Renal cortex interstitium (tissue), 11 donors: ENCODE results near the gene SLC1A2. TPM values are rescaled to one million over a fixed set of nuclear protein-coding genes. Genes with fewer than 3 reads are reported as not detected.

Source experiments
- DNase-seq, 11 donors: peaks; one replicate each; pipeline ENCODE4 v3.0.0-alpha.2; 2013; ENCODE audit warnings: low read depth in 9 of 11, low spot score in 4 of 11; ENCODE audit errors: extremely low read depth in 1 of 11
- polyA plus RNA-seq, 3 donors: library from polyadenylated mRNA; unstranded; fragments of 120-200 nt; gene quantifications; one replicate each; pipeline ENCODE4 v1.2.1, GENCODE V29; 2013; ENCODE audit not compliant: insufficient read length in 3 of 3

The SLC1A2 gene
- polyA plus RNA-seq, 3 donors = 0.47 to 0.64 (median 0.58) TPM

DNA sequence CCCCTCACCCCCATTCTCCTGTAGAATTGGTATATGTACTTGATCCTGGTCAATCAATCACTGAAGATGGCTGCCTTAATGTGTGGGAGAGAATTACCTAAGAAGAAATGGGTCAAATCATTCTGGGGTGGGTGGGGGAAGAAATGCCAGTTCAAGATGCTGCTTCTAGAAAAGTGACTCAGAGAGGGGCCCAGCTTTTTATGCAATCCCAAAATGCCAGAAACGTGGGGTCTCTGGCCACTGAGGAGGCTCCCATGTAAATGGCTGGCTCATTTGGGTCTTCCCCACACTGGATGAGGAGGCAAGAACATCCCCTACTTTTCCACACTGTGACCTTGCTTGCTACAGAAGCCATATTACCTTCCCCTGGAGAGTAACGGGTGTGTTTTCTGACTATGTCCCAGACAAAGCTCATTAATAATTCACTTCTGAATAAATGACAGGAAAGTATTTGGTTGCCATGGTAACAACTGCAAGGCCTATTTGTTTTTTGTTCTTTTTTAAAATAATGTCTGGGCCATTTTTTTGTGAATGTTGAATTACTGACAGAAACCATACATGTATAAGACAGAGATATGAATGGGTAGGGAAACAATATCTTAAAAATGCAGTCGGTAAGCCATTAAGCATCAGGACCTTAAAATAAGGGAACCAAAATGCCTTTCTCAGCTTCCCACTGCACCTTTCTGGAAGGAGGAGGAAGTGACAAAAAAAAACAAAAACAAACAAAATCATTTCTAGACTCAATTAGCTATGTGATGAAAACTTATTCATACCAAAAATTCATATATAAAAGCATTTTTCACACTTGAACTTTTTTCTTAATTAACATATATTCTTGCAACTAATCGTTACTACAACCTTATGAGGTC is 32.0 kb downstream of the SLC1A2 start:
- no peak for DNase-seq

GRCh38 chr11:35383953-35384352 is 35.4 kb downstream of the SLC1A2 start:
- no peak for DNase-seq

- no peak for DNase-seq
Observed at GRCh38 chr11:35381709-35382322, 37.5 kb downstream of the SLC1A2 start.

DNA sequence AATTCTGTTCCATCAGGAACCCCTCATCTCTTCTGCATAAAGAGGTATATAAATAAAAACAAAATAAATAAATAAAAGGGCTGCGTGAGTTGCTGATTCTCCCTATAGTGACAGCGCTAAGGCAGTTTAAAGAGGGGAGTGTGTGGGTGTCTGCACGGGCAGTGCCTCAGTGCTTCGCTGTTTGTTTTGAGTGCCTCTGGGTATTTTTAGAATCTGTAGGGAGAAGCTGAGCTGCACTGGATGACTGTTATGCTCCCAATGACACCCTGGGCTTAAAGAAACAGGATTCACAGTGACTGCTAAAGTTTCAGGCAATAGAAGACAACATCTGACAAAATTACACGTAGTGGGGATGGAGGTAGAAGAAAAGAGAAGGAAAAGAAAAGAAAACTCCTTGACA is 38.8 kb downstream of the SLC1A2 start:
- DNase-seq = no peak

DNA sequence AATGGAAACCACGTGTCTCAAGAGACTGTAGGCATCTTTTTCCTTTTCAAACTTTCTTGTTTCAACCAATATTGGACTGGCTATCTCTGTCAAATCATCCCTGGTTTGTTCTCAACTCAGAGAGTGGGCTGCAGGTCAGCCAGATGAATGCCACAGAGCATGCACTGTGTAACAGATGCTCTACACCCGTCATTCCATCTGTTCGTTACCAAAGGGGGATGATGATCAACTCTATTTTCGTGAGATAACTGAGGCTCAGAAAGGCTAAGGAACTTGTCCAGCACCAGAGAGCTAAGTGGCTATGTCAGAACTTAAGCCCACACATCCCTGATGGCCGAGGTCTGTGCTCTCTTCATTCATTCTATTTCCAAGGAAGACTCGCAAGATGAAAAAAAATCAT is 42.1 kb downstream of the SLC1A2 start:
- DNase-seq = no peak

- no peak for DNase-seq
Observed at GRCh38 chr11:35376613-35377012, 42.7 kb downstream of the SLC1A2 start.

DNA sequence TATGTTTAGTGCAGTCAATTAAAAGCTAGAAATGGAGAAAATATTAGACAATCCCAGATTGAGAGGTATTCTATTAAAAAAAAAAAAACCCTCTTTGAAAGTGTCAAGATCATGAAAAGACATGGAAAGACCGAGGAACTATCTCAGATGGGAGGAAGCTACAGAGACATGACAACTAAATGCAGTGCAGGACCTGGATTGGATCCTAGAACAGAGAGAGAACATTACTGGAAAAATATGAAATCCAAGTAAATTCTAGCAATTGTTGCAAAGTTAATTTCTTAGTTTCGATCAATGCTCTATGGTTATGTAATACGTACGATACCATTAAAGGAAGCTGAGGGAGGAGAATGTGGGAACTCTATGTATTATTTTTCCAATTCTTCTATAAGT is 43.2 kb downstream of the SLC1A2 start:
- no peak for DNase-seq

GRCh38 chr11:35375332-35376117 is 43.8 kb downstream of the SLC1A2 start:
- DNase-seq = no peak

DNA sequence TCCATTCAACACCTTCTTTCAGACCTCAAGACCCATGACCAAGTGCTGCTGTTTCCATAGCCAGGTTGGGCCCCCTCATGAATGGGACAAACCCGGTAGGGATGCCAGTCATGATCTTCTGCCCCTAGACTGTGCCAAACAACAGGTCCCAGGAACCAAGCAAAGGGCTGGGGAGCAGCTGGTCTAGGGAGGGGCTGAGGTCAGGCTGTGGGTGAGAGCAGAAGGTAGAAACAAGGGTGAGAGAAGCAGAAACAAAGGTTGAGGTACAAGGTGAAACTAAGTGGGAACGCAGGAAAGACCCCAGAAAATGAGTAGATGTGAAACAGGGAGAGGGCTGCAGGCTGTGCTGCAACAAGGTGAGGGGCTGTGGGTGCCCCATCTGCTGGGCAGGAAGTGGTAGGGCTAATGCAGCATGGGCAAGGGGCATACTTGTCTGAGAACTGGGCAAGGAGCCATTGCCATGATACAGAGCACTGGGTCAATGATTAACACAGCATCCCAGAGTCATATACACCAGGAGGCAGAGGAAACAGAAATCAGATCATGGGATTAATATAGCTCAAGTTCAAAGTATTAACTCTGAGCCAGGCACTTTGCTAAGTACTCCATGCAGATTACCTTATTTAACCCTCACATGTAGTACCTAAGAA is 45.9 kb downstream of the SLC1A2 start:
- no peak for DNase-seq

GRCh38 chr11:35372565-35373283 is 46.6 kb downstream of the SLC1A2 start:
- no peak for DNase-seq

- no peak for DNase-seq
Observed at GRCh38 chr11:35367491-35367890, 51.9 kb downstream of the SLC1A2 start.

DNA sequence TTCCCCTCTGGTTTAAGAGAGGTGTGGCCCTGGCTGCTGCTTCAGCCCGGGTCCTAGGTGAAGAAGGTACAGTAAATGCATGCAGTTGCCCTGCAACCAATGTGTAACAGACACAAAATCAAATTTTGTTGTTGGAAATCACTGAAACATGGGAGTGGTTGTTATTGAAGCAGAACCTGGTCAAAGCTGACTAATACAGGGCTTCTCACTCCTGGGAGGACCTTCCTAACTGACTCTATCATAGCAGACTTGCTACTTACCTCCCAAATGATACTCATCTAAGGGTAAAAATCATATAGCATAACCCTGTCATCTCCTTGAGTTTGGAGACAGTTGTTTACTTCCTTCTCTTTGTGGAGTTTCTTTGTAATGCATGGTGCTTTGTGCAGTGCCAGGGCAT is 52.6 kb downstream of the SLC1A2 start:
- no peak for DNase-seq

GRCh38 chr11:35365961-35366360 is 53.4 kb downstream of the SLC1A2 start:
- no peak for DNase-seq

DNA sequence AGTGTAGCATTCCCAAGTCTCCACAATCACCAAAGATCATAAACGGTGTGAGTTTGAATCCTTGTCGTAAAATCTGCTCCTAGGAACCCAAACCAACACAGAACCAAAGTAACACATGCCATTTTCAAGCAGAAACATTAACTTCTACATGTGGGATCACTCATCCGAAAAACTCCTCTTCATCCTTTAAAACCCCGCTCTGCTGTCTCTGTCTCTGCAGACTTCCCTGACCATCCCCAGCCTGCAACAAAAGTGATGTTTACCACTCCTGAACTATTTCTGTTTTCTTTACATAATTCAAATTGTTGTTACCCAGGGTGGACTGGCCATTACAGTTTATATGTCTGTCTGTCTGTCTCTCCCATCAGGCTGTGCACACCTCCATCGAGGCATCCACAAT is 54.0 kb downstream of the SLC1A2 start:
- no peak for DNase-seq

DNA sequence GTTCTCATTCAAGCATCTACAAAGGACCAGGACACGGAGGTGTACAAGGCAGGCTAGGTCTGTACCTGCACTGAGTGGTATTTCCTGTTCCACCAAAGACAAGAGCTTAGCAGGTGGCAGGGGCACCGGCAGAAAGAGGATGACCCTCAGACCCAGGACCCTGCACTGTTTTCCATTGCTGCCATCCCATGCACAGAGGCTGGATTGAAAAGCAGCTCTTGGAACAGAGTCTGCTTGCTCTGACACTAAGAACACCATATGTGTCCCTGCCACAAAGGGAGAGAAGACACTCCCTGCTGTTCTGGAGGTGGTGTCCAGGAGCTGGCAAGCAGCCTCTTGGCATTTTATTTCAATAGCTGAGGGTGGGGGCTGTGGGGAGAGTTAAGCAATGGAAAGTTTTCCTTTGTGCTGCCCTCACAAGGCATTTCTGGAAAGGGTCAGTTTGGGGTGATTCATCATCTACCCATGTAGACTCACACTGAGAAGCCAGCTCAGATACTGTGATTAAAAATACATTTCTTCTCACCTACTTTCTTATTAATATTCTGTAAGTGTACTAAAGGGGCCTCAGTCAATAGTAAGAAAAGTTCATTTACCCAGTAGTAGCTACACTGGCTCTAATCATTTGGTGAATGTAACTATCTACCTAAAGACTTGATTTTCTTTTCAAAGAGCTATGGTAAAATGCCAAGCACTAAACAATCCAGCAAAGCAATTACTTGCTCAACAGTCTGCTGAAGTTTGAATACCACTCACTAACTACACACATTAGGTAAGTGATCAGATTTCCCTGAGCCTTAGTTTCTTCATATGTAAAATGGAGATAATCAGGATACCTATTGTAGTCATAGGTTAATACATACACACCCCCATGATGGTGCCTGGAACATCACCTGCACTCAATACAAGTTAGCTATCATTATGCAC is 55.2 kb downstream of the SLC1A2 start:
- DNase-seq = no peak

DNA sequence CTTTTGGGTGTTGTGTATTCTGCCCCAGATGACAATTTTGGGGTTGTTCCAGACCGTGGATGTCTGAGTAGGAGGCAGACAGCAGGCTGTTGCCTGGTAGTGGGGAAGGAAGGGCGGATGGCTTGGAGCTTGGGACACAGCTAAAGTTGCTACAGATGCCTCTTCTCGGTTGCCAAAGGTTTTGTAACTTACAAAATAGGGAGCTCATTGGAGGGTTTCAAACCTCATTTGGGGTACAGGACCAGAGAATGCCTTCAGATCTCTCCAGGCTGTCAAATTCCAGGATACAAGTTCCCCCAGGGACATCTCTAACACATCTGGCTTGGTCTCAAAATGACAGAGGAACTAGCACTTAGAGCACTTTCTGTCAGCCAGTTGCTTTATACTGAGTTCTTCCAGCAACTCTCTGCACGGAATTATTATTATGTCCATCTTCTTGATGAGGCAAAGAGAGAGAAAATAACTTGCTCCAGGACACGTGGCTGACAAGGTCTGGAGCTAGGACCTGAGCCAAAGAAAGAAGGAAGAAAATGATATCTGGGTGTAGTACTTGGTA is 56.0 kb downstream of the SLC1A2 start:
- no peak for DNase-seq

GRCh38 chr11:35362521-35362980 is 56.8 kb downstream of the SLC1A2 start:
- DNase-seq = no peak
